Karpas-422 (cell line): ENCODE measurements around the gene ETS2. TPM values are rescaled to one million over a fixed set of nuclear protein-coding genes. Genes with fewer than 3 reads are reported as not detected.
A peak's percentile ranks its signal among the peaks of the same experiment; 100 is the strongest.

Experiments
- DNase-seq: peaks from one replicate; pipeline ENCODE4 v3.0.0-alpha.2; 2015
- H2AFZ ChIP-seq: fragments of 200-600 bp; sonication (generic); 2 replicates; pipeline ENCODE4 v1.6.1; 2014; ENCODE audit warnings: antibody characterized with exemption, low read length, mixed read lengths
- H3K27ac ChIP-seq: fragments of 200-600 bp; sonication (generic); 2 replicates; pipeline ENCODE4 v1.5.1; 2014; ENCODE audit warnings: mild to moderate bottlenecking, low read length, moderate library complexity
- H3K27me3 ChIP-seq: fragments of 200-600 bp; sonication (generic); 2 replicates; pipeline ENCODE4 v1.6.1; 2014; ENCODE audit warnings: low read length, mixed read lengths
- H3K36me3 ChIP-seq: fragments of 200-600 bp; sonication (generic); 2 replicates; pipeline ENCODE4 v1.6.1; 2014; ENCODE audit warnings: low read length, mixed read lengths; ENCODE audit not compliant: insufficient read depth
- H3K4me1 ChIP-seq: fragments of 200-600 bp; sonication (generic); 2 replicates; pipeline ENCODE4 v1.6.1; 2014; ENCODE audit warnings: mild to moderate bottlenecking, low read length, mixed read lengths
- H3K4me2 ChIP-seq: fragments of 200-600 bp; sonication (generic); 2 replicates; pipeline ENCODE4 v1.6.1; 2014; ENCODE audit warnings: low read length, low read depth, mild to moderate bottlenecking; ENCODE audit not compliant: poor library complexity, severe bottlenecking
- H3K4me3 ChIP-seq: fragments of 200-600 bp; sonication (generic); 2 replicates; pipeline ENCODE4 v1.5.1; 2014; ENCODE audit warnings: mild to moderate bottlenecking, antibody characterized with exemption, low read length, mixed read lengths
- H3K79me2 ChIP-seq: fragments of 200-600 bp; sonication (generic); 2 replicates; pipeline ENCODE4 v1.6.1; 2014; ENCODE audit warnings: mild to moderate bottlenecking, low read length, mixed read lengths
- H3K9ac ChIP-seq: fragments of 200-600 bp; sonication (generic); 2 replicates; pipeline ENCODE4 v1.6.0; 2014; ENCODE audit warnings: low read length
- H3K9me2 ChIP-seq: fragments of 200-600 bp; sonication (generic), shearing (Covaris generic); replicated peaks from 2 replicates; pipeline ENCODE4 v1.6.0; 2014; ENCODE audit warnings: mild to moderate bottlenecking, low read length, moderate library complexity; ENCODE audit not compliant: insufficient read depth
- H3K9me3 ChIP-seq: fragments of 300-700, 200-600 bp; sonication (generic); 2 replicates; pipeline ENCODE4 v1.6.1; 2014; ENCODE audit warnings: low read length, mixed read lengths
- H4K20me1 ChIP-seq: fragments of 200-600 bp; sonication (generic); 2 replicates; pipeline ENCODE4 v1.6.1; 2014; ENCODE audit warnings: mild to moderate bottlenecking, antibody characterized with exemption, low read length, low read depth; ENCODE audit not compliant: insufficient read depth
- total RNA-seq: library from RNA; depleted of rRNA; stranded (reverse); fragments of >200 nt; shearing (Covaris generic); gene quantifications from 2 replicates; pipeline ENCODE4 v1.2.3, GENCODE V29; 2014; ENCODE audit warnings: low replicate concordance

ETS2 gene
- total RNA-seq, 1 experiment from 2014 or later, result 12.9 TPM

GRCh38 chr21:38765056-38765455 lies 40.7 kb upstream of the ETS2 start:
- peaks cover 10% of the 10 kb centered on the region for H3K4me1 ChIP-seq
- DNase-seq, result no peak
- H3K4me3 ChIP-seq, result no peak overlapping the region
- H3K4me2 ChIP-seq, result no peak overlapping the region
- no peaks in the 10 kb centered on the region for H3K9me3 ChIP-seq
- H3K27me3 ChIP-seq, result peaks cover 4% of the 10 kb centered on the region; the same call in 1 of the 2 replicates
- H4K20me1 ChIP-seq, result no peaks in the 10 kb centered on the region
- no peaks in the 10 kb centered on the region for H3K36me3 ChIP-seq
- no peaks in the 10 kb centered on the region for H3K79me2 ChIP-seq
- no peak overlapping the region for H2AFZ ChIP-seq
- no peaks in the 10 kb centered on the region for H3K9me2 ChIP-seq
- no peak overlapping the region for H3K9ac ChIP-seq
- no peak overlapping the region for H3K27ac ChIP-seq

GRCh38 chr21:38766987-38767722 lies 38.6 kb upstream of the ETS2 start:
- H3K79me2 ChIP-seq, result no peaks in the 10 kb centered on the region
- H3K9me2 ChIP-seq, result no peaks in the 10 kb centered on the region
- H3K36me3 ChIP-seq, result no peaks in the 10 kb centered on the region
- peak overlapping the region; percentile 38; the same call in 1 of the 2 replicates for H3K4me3 ChIP-seq
- H3K9me3 ChIP-seq, result no peaks in the 10 kb centered on the region
- H3K9ac ChIP-seq, result peak overlapping the region; percentile 11; the same call in 1 of the 2 replicates
- H3K4me2 ChIP-seq, result peak overlapping the region; percentile 53
- peaks cover 4% of the 10 kb centered on the region; the same call in 1 of the 2 replicates for H3K27me3 ChIP-seq
- H3K4me1 ChIP-seq, result peaks cover 10% of the 10 kb centered on the region
- peak overlapping the region; percentile 13; the same call in 1 of the 2 replicates for H2AFZ ChIP-seq
- H4K20me1 ChIP-seq, result no peaks in the 10 kb centered on the region
- DNase-seq, result no peak
- H3K27ac ChIP-seq, result no peak overlapping the region

GRCh38 chr21:38768471-38769063 lies 37.2 kb upstream of the ETS2 start:
- Histone ChIP-seq H3K9ac (no peak overlapping the region), H3K9me2 (no peaks in the 10 kb centered on the region), H3K79me2 (no peaks in the 10 kb centered on the region), H3K4me3 (no peak overlapping the region), H3K27ac (no peak overlapping the region), H3K27me3 (peaks cover 4% of the 10 kb centered on the region; the same call in 1 of the 2 replicates), H3K9me3 (no peaks in the 10 kb centered on the region), H3K4me1 (peaks cover 10% of the 10 kb centered on the region), H3K36me3 (no peaks in the 10 kb centered on the region), H2AFZ (no peak overlapping the region), H3K4me2 (no peak overlapping the region), H4K20me1 (no peaks in the 10 kb centered on the region)
- no peak for DNase-seq

GRCh38 chr21:38769191-38769780 lies 36.4 kb upstream of the ETS2 start:
- Histone ChIP-seq H4K20me1 (no peaks in the 10 kb centered on the region), H3K9me3 (no peaks in the 10 kb centered on the region), H3K9ac (no peak overlapping the region), H3K4me3 (no peak overlapping the region), H3K9me2 (no peaks in the 10 kb centered on the region), H3K79me2 (no peaks in the 10 kb centered on the region), H3K27me3 (peaks cover 4% of the 10 kb centered on the region; the same call in 1 of the 2 replicates), H3K36me3 (no peaks in the 10 kb centered on the region), H3K27ac (no peak overlapping the region), H3K4me1 (peaks cover 10% of the 10 kb centered on the region), H3K4me2 (no peak overlapping the region), H2AFZ (no peak overlapping the region)
- DNase-seq, result no peak

- no peak overlapping the region for H3K9ac ChIP-seq
- H3K4me3 ChIP-seq, result no peak overlapping the region
- no peak overlapping the region for H3K27ac ChIP-seq
- H3K36me3 ChIP-seq, result no peaks in the 10 kb centered on the region
- no peaks in the 10 kb centered on the region for H3K9me2 ChIP-seq
- no peak overlapping the region for H2AFZ ChIP-seq
- DNase-seq, result no peak
- no peaks in the 10 kb centered on the region for H3K9me3 ChIP-seq
- H4K20me1 ChIP-seq, result no peaks in the 10 kb centered on the region
- no peaks in the 10 kb centered on the region for H3K79me2 ChIP-seq
- no peak overlapping the region for H3K4me2 ChIP-seq
- H3K4me1 ChIP-seq, result peaks cover 10% of the 10 kb centered on the region
- peaks cover 4% of the 10 kb centered on the region; the same call in 1 of the 2 replicates for H3K27me3 ChIP-seq
Observed at GRCh38 chr21:38770660-38771059, 35.1 kb upstream of the ETS2 start.

GRCh38 chr21:38771536-38771935 lies 34.2 kb upstream of the ETS2 start:
- no peak overlapping the region for H3K4me2 ChIP-seq
- H3K4me1 ChIP-seq, result peaks cover 10% of the 10 kb centered on the region
- H3K9me2 ChIP-seq, result no peaks in the 10 kb centered on the region
- no peak overlapping the region for H3K4me3 ChIP-seq
- H3K79me2 ChIP-seq, result no peaks in the 10 kb centered on the region
- H3K27ac ChIP-seq, result no peak overlapping the region
- H3K36me3 ChIP-seq, result no peaks in the 10 kb centered on the region
- H3K27me3 ChIP-seq, result no peaks in the 10 kb centered on the region
- DNase-seq, result no peak
- no peaks in the 10 kb centered on the region for H3K9me3 ChIP-seq
- no peak overlapping the region for H2AFZ ChIP-seq
- no peaks in the 10 kb centered on the region for H4K20me1 ChIP-seq
- no peak overlapping the region for H3K9ac ChIP-seq

GRCh38 chr21:38772646-38773045 lies 33.1 kb upstream of the ETS2 start:
- Histone ChIP-seq H3K27ac (no peak overlapping the region), H3K9me2 (no peaks in the 10 kb centered on the region), H3K36me3 (no peaks in the 10 kb centered on the region), H3K4me1 (peaks cover 3% of the 10 kb centered on the region), H3K79me2 (no peaks in the 10 kb centered on the region), H4K20me1 (no peaks in the 10 kb centered on the region), H2AFZ (no peak overlapping the region), H3K27me3 (no peaks in the 10 kb centered on the region), H3K9ac (no peak overlapping the region), H3K9me3 (no peaks in the 10 kb centered on the region), H3K4me3 (no peak overlapping the region), H3K4me2 (no peak overlapping the region)
- DNase-seq, result no peak
